Liver (tissue), 9 donors: ENCODE measurements around the gene SRSF4. TPM values are rescaled to one million over a fixed set of nuclear protein-coding genes. Genes with fewer than 3 reads are reported as not detected.

Experiments used
- DNase-seq: peaks from one replicate; pipeline ENCODE4 v3.0.0-alpha.2; 2017; ENCODE audit warnings: low spot score
- H3K27ac ChIP-seq, 2 donors: one replicate each; pipeline ENCODE4 v1.7.0; 2013; ENCODE audit warnings: inconsistent platforms in 2 of 2, low read length in 2 of 2, control low read depth in 1 of 2, low read depth in 1 of 2, mild to moderate bottlenecking in 1 of 2
- H3K27me3 ChIP-seq, 4 donors: one replicate each; pipeline versions ENCODE4 v1.6.1 to v1.7.0; 2013; ENCODE audit warnings: low read length in 3 of 4, inconsistent platforms in 1 of 4, mild to moderate bottlenecking in 1 of 4, moderate library complexity in 1 of 4; ENCODE audit not compliant: control insufficient read depth in 4 of 4, insufficient read depth in 4 of 4
- H3K36me3 ChIP-seq, 4 donors: one replicate each; pipeline versions ENCODE4 v1.6.1 to v1.7.0; 2013; ENCODE audit warnings: low read length in 3 of 4, mild to moderate bottlenecking in 3 of 4, low read depth in 1 of 4, moderate library complexity in 1 of 4; ENCODE audit not compliant: control insufficient read depth in 4 of 4, insufficient read depth in 3 of 4
- H3K4me1 ChIP-seq, 4 donors: one replicate each; pipeline versions ENCODE4 v1.6.1 to v1.7.0; 2013; ENCODE audit warnings: low read length in 3 of 4, mild to moderate bottlenecking in 3 of 4, moderate library complexity in 1 of 4; ENCODE audit not compliant: control insufficient read depth in 4 of 4, insufficient read depth in 4 of 4
- H3K4me3 ChIP-seq, 3 donors: one replicate each; pipeline versions ENCODE4 v1.6.1 to v1.7.0; 2013; ENCODE audit warnings: low read length in 3 of 3, control low read depth in 1 of 3, low read depth in 1 of 3, mild to moderate bottlenecking in 1 of 3
- H3K9ac ChIP-seq, 2 donors: one replicate each; pipeline ENCODE4 v1.7.0; 2013; ENCODE audit warnings: low read length in 2 of 2, mild to moderate bottlenecking in 2 of 2, moderate library complexity in 2 of 2, control low read depth in 1 of 2, low read depth in 1 of 2
- H3K9me3 ChIP-seq, 4 donors: one replicate each; pipeline versions ENCODE4 v1.6.1 to v1.7.0; 2013; ENCODE audit warnings: low read length in 3 of 4; ENCODE audit not compliant: control insufficient read depth in 4 of 4
- EGR1 ChIP-seq, 2 donors: IDR thresholded peaks; 2 replicates each; pipeline ENCODE4 v1.6.1; 2016 to 2018; ENCODE audit warnings: antibody characterized with exemption in 2 of 2, low read depth in 2 of 2
- FOXA1 ChIP-seq: IDR thresholded peaks from 2 replicates; pipeline ENCODE4 v1.6.1; 2016; ENCODE audit warnings: antibody characterized with exemption
- FOXA2 ChIP-seq: IDR thresholded peaks from 2 replicates; pipeline ENCODE4 v1.6.1; 2016; ENCODE audit warnings: antibody characterized with exemption
- GABPA ChIP-seq, 2 donors: IDR thresholded peaks in 1 of 2; conservative IDR thresholded peaks in 1 of 2; 2 replicates each; pipeline ENCODE4 v1.6.1; 2016; ENCODE audit warnings: antibody characterized with exemption in 2 of 2, mild to moderate bottlenecking in 1 of 2, moderate library complexity in 1 of 2
- HNF4A ChIP-seq, 2 donors: conservative IDR thresholded peaks; 2 replicates each; pipeline ENCODE4 v1.6.1; 2016; ENCODE audit warnings: antibody characterized with exemption in 2 of 2, mild to moderate bottlenecking in 2 of 2
- HNF4G ChIP-seq: IDR thresholded peaks from 2 replicates; pipeline ENCODE4 v1.6.1; 2016; ENCODE audit warnings: antibody characterized with exemption
- JUND ChIP-seq, 2 donors: IDR thresholded peaks; 2 replicates each; pipeline ENCODE4 v1.6.1; 2016; ENCODE audit warnings: antibody characterized with exemption in 2 of 2
- NR2F2 ChIP-seq: IDR thresholded peaks from 2 replicates; pipeline ENCODE4 v1.6.1; 2016; ENCODE audit warnings: antibody characterized with exemption
- RAD21 ChIP-seq, 2 donors: IDR thresholded peaks; 2 replicates each; pipeline ENCODE4 v1.6.1; 2016; ENCODE audit warnings: antibody characterized with exemption in 2 of 2, mild to moderate bottlenecking in 2 of 2
- RXRA ChIP-seq, 2 donors: IDR thresholded peaks; 2 replicates each; pipeline ENCODE4 v1.6.1; 2017 to 2018; ENCODE audit warnings: antibody characterized with exemption in 2 of 2, mild to moderate bottlenecking in 1 of 2
- SP1 ChIP-seq: IDR thresholded peaks from 2 replicates; pipeline ENCODE4 v1.6.1; 2018; ENCODE audit warnings: antibody characterized with exemption, mild to moderate bottlenecking
- TAF1 ChIP-seq: conservative IDR thresholded peaks from 2 replicates; pipeline ENCODE4 v1.6.1; 2016; ENCODE audit warnings: antibody characterized with exemption, mild to moderate bottlenecking
- YY1 ChIP-seq: IDR thresholded peaks from 2 replicates; pipeline ENCODE4 v1.6.1; 2016; ENCODE audit warnings: antibody characterized with exemption, mild to moderate bottlenecking
- WGBS: extraction: QIAGEN DNeasy Blood & Tissue Kit; methylation state at CpG from one replicate; pipeline ENCODE4 v1.1.7; 2013; 5-methylcytosine and 5-hydroxymethylcytosine counted together
- polyA plus RNA-seq, 2 donors: library from polyadenylated mRNA; stranded (reverse) in 1 of 2; unstranded in 1 of 2; fragments of 200-250 nt in 1 of 2; fragments of >200 nt in 1 of 2; fragmentation: Nextera tagmentation in 1 of 2; extraction: Ambion mirVana in 1 of 2; gene quantifications; one replicate each; pipeline versions ENCODE4 v1.2.1 to v1.2.3, GENCODE V29; 2013 to 2015
- total RNA-seq, 2 donors: library from RNA; depleted of rRNA; stranded (reverse); fragments of >200 nt; gene quantifications; one replicate each; pipeline ENCODE4 v1.2.3, GENCODE V29; 2014
- TF ChIP-seq, protein P1 (sequence below): IDR thresholded peaks from 2 replicates; pipeline ENCODE4 v1.6.1; 2016; ENCODE audit warnings: antibody characterized with exemption
- TF ChIP-seq, protein P2 (sequence below): fragments of 150-350 bp; IDR thresholded peaks from 2 replicates; pipeline ENCODE4 v1.5.1; 2017; ENCODE audit warnings: improper control_type of control experiment, low read depth, low read length; ENCODE audit not compliant: missing input control
- TF ChIP-seq, protein P3 (sequence below): IDR thresholded peaks from 2 replicates; pipeline ENCODE4 v1.6.1; 2016; ENCODE audit warnings: antibody characterized with exemption
- TF ChIP-seq, protein P4 (sequence below): IDR thresholded peaks from 2 replicates; pipeline ENCODE4 v1.6.1; 2016; ENCODE audit warnings: antibody characterized with exemption, mild to moderate bottlenecking
- TF ChIP-seq, protein P5 (sequence below): IDR thresholded peaks from 2 replicates; pipeline ENCODE4 v1.6.1; 2016; ENCODE audit warnings: antibody characterized with exemption
- donor health status: healthy.
- donor health status: healthy.
- donor health status: healthy.
- donor health status: healthy.
- donor health status: healthy.

SRSF4 gene
- total and polyA plus RNA-seq, 4 donors: 24.0 to 45.8 (median 30.2) TPM

DNA sequence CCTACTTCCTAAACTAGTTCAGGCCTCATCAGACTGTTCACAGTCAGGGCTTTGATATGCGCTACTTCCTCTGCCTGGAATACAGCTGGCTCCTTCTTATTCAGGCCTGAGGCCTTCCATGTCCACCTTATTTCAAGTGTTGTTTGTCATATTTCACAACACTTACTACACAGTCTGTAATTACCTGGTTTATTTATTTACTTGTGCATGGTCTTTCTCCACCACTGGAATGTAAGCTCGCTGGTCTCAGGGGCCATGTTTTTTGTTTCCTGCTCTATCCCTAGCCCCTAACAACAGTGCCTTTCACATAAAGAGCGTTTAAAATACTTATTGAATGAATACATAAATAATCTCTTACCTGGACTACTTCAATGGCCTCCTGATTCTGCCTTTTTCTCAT lies 4.6 kb upstream of the SRSF4 start:
- Histone ChIP-seq H3K4me3 (no peak overlapping the region), H3K36me3 (no peaks in the 10 kb centered on the region), H3K27ac (peak overlapping the region; percentile 53 to 82), H3K27me3 (no peaks in the 10 kb centered on the region), H3K9ac (no peak overlapping the region), H3K4me1 (peaks cover 6 to 23% (median 9%) of the 10 kb centered on the region in 4 donors), H3K9me3 (no peaks in the 10 kb centered on the region)
- TF ChIP-seq EGR1 (IDR thresholded peaks at IDR 0.05; ENCODE audit: low read depth in 2 of 2) (no peak), RAD21 (IDR thresholded peaks at IDR 0.05) (peak; percentile 18 to 52), FOXA2 (peak; percentile 57), HNF4A (conservative IDR thresholded peaks at IDR 0.05) (peak; percentile 57 to 70), NR2F2 (no peak), HNF4G (no peak), GABPA (IDR thresholded peaks at IDR 0.05 in 1 of 2, conservative IDR thresholded peaks at IDR 0.05 in 1 of 2) (no peak), SP1 (peak; percentile 72), YY1 (peak; percentile 90), TAF1 (no peak), RXRA (IDR thresholded peaks at IDR 0.05) (peak; percentile 41 to 62), JUND (IDR thresholded peaks at IDR 0.05) (no peak), FOXA1 (peak; percentile 10)
- TF ChIP-seq, protein P1, sequence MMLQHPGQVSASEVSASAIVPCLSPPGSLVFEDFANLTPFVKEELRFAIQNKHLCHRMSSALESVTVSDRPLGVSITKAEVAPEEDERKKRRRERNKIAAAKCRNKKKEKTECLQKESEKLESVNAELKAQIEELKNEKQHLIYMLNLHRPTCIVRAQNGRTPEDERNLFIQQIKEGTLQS: no peak
- TF ChIP-seq, protein P2, sequence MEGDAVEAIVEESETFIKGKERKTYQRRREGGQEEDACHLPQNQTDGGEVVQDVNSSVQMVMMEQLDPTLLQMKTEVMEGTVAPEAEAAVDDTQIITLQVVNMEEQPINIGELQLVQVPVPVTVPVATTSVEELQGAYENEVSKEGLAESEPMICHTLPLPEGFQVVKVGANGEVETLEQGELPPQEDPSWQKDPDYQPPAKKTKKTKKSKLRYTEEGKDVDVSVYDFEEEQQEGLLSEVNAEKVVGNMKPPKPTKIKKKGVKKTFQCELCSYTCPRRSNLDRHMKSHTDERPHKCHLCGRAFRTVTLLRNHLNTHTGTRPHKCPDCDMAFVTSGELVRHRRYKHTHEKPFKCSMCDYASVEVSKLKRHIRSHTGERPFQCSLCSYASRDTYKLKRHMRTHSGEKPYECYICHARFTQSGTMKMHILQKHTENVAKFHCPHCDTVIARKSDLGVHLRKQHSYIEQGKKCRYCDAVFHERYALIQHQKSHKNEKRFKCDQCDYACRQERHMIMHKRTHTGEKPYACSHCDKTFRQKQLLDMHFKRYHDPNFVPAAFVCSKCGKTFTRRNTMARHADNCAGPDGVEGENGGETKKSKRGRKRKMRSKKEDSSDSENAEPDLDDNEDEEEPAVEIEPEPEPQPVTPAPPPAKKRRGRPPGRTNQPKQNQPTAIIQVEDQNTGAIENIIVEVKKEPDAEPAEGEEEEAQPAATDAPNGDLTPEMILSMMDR: no peak
- TF ChIP-seq, protein P3, sequence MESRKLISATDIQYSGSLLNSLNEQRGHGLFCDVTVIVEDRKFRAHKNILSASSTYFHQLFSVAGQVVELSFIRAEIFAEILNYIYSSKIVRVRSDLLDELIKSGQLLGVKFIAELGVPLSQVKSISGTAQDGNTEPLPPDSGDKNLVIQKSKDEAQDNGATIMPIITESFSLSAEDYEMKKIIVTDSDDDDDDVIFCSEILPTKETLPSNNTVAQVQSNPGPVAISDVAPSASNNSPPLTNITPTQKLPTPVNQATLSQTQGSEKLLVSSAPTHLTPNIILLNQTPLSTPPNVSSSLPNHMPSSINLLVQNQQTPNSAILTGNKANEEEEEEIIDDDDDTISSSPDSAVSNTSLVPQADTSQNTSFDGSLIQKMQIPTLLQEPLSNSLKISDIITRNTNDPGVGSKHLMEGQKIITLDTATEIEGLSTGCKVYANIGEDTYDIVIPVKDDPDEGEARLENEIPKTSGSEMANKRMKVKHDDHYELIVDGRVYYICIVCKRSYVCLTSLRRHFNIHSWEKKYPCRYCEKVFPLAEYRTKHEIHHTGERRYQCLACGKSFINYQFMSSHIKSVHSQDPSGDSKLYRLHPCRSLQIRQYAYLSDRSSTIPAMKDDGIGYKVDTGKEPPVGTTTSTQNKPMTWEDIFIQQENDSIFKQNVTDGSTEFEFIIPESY: peak; percentile 26
- TF ChIP-seq, protein P4, sequence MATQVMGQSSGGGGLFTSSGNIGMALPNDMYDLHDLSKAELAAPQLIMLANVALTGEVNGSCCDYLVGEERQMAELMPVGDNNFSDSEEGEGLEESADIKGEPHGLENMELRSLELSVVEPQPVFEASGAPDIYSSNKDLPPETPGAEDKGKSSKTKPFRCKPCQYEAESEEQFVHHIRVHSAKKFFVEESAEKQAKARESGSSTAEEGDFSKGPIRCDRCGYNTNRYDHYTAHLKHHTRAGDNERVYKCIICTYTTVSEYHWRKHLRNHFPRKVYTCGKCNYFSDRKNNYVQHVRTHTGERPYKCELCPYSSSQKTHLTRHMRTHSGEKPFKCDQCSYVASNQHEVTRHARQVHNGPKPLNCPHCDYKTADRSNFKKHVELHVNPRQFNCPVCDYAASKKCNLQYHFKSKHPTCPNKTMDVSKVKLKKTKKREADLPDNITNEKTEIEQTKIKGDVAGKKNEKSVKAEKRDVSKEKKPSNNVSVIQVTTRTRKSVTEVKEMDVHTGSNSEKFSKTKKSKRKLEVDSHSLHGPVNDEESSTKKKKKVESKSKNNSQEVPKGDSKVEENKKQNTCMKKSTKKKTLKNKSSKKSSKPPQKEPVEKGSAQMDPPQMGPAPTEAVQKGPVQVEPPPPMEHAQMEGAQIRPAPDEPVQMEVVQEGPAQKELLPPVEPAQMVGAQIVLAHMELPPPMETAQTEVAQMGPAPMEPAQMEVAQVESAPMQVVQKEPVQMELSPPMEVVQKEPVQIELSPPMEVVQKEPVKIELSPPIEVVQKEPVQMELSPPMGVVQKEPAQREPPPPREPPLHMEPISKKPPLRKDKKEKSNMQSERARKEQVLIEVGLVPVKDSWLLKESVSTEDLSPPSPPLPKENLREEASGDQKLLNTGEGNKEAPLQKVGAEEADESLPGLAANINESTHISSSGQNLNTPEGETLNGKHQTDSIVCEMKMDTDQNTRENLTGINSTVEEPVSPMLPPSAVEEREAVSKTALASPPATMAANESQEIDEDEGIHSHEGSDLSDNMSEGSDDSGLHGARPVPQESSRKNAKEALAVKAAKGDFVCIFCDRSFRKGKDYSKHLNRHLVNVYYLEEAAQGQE: peak; percentile 21
- TF ChIP-seq, protein P5, sequence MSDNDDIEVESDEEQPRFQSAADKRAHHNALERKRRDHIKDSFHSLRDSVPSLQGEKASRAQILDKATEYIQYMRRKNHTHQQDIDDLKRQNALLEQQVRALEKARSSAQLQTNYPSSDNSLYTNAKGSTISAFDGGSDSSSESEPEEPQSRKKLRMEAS: peak; percentile 44
- no peak for DNase-seq
- WGBS: 53% methylated on average over 3 of the region's 3 CpGs
